K562 (cell line): ENCODE data around the gene AGAP1. TPM values are rescaled to one million over a fixed set of nuclear protein-coding genes. Genes with fewer than 3 reads are reported as not detected.

Experiments used
- ATAC-seq: fragments of 200-7000 bp; cut with Tn5 transposase; 3 replicates; pipeline ENCODE4 v1.9.1; 2020; ENCODE audit warnings: moderate library complexity
- BruUV-seq: library from RNA; stranded (reverse); fragments of 400-500 nt; replicated peaks from 2 replicates; lab custom pipeline; 2021; lab: Mats Ljungman, UMichigan
- CTCF ChIA-PET: fragments of 300-600 bp; formaldehyde crosslinking; extraction: SDS; loops from one replicate; lab custom pipeline; 2021; ENCODE audit warnings: low intra/inter-chr PET ratio; lab: Yijun Ruan, JAX
- POLR2A ChIA-PET: fragments of 300-600, 350-650 bp; sonication (Branson Sonifier 250); formaldehyde crosslinking; extraction: SDS; loops from one replicate; lab custom pipeline; 2021; ENCODE audit warnings: antibody characterized with exemption, inconsistent platforms; lab: Yijun Ruan, JAX
- DNase-seq, 4 experiments: peaks; one replicate each; pipeline versions ENCODE4 v3.0.0 to v3.0.0-alpha.2; 2011 to 2018; ENCODE audit warnings: low spot score in 3 of 4, mixed read lengths in 3 of 4; ENCODE audit errors: extremely low read depth in 1 of 4
- FAIRE-seq: peaks from 2 replicates; lab custom pipeline; 2011; peaks lifted over from hg19 to GRCh38; lab: Jason Lieb, UNC
- H2AFZ ChIP-seq: 2 replicates; pipeline ENCODE4 v1.6.0; 2011; ENCODE audit warnings: low read depth, low read length, control low read depth, inconsistent platforms
- H3K27ac ChIP-seq: fragments of 200-600 bp; 3 replicates; pipeline ENCODE4 v1.8.0; 2011; ENCODE audit warnings: low read depth, mild to moderate bottlenecking, control low read depth, inconsistent platforms, low read length, moderate library complexity, mixed read lengths; ENCODE audit errors: extremely low read depth
- H3K27me3 ChIP-seq, 2 experiments: fragments of 300-600 bp in 1 of 2; 2 replicates in 1 of 2; 3 replicates in 1 of 2; pipeline versions ENCODE4 v1.6.0 to v1.8.0; 2011; ENCODE audit warnings: inconsistent platforms in 2 of 2, low read length in 2 of 2, mild to moderate bottlenecking in 1 of 2, mixed read lengths in 1 of 2, moderate library complexity in 1 of 2; ENCODE audit not compliant: control insufficient read depth in 2 of 2, insufficient read depth in 2 of 2
- H3K36me3 ChIP-seq: fragments of 300-600 bp; 3 replicates; pipeline ENCODE4 v1.8.0; 2011; ENCODE audit warnings: mild to moderate bottlenecking, low read length, inconsistent platforms; ENCODE audit not compliant: control insufficient read depth, insufficient read depth
- H3K4me1 ChIP-seq, 2 experiments: fragments of 200-600 bp in 1 of 2; replicated peaks in 1 of 2; 2 replicates in 1 of 2; 3 replicates in 1 of 2; pipeline versions ENCODE4 v1.5.1 to v1.8.0; 2011; ENCODE audit warnings: inconsistent platforms in 2 of 2, low read length in 2 of 2, mild to moderate bottlenecking in 1 of 2, mixed read lengths in 1 of 2, moderate library complexity in 1 of 2; ENCODE audit not compliant: control insufficient read depth in 2 of 2, insufficient read depth in 2 of 2
- H3K4me2 ChIP-seq: 2 replicates; pipeline ENCODE4 v1.6.1; 2011; ENCODE audit warnings: low read length, control low read depth, inconsistent platforms, mixed read lengths; ENCODE audit not compliant: insufficient read depth
- H3K4me3 ChIP-seq: fragments of 200-600 bp; sonication (generic), shearing (Covaris generic); 2 replicates; pipeline ENCODE4 v1.5.1; 2016; ENCODE audit warnings: control low read depth, inconsistent platforms
- H3K79me2 ChIP-seq: fragments of 200-600 bp; 3 replicates; pipeline ENCODE4 v1.8.0; 2011; ENCODE audit warnings: low read length, inconsistent platforms; ENCODE audit not compliant: control insufficient read depth, insufficient read depth
- H3K9ac ChIP-seq, 2 experiments: 2 replicates each; pipeline versions ENCODE4 v1.6.0 to v1.6.1; 2011; ENCODE audit warnings: low read depth in 2 of 2, low read length in 2 of 2, control low read depth in 1 of 2, inconsistent platforms in 1 of 2, mild to moderate bottlenecking in 1 of 2, mixed read lengths in 1 of 2; ENCODE audit not compliant: insufficient read depth in 1 of 2
- H3K9me1 ChIP-seq: one replicate; pipeline ENCODE4 v1.6.0; 2011; ENCODE audit warnings: inconsistent platforms, mild to moderate bottlenecking, low read length, moderate library complexity; ENCODE audit not compliant: control insufficient read depth, insufficient read depth
- H3K9me3 ChIP-seq: replicated peaks from 2 replicates; pipeline ENCODE4 v1.5.1; 2011; ENCODE audit warnings: low read depth, low read length, inconsistent platforms; ENCODE audit not compliant: control insufficient read depth, insufficient read depth
- H4K20me1 ChIP-seq: replicated peaks from 2 replicates; pipeline ENCODE4 v1.6.1; 2011; ENCODE audit warnings: low read length, inconsistent platforms, mixed read lengths; ENCODE audit not compliant: control insufficient read depth, insufficient read depth
- ATF7 ChIP-seq: fragments of 450-650 bp; IDR thresholded peaks from 2 replicates; pipeline ENCODE4 v1.7.1; 2014; ENCODE audit warnings: mild to moderate bottlenecking, moderate library complexity
- CCNT2 ChIP-seq: IDR thresholded peaks from 2 replicates; pipeline ENCODE4 v1.6.1; 2011; ENCODE audit warnings: borderline replicate concordance, low read depth, mild to moderate bottlenecking, moderate library complexity, mixed read lengths, low read length; ENCODE audit not compliant: insufficient read length; ENCODE audit errors: extremely low read depth
- FOXJ3 ChIP-seq: sonication (generic); formaldehyde crosslinking; IDR thresholded peaks from 2 replicates; pipeline ENCODE4 v1.4.0; 2020; ENCODE audit warnings: mild to moderate bottlenecking, missing genetic modification reagents
- MEF2A ChIP-seq: IDR thresholded peaks from 2 replicates; pipeline ENCODE4 v1.6.1; 2011; ENCODE audit warnings: low read depth, mild to moderate bottlenecking, low read length, moderate library complexity; ENCODE audit not compliant: control insufficient read depth
- RBM22 ChIP-seq: fragments of 200-400 bp; formaldehyde crosslinking; IDR thresholded peaks from 2 replicates; pipeline ENCODE4 v1.6.1; 2018; ENCODE audit warnings: low read length, low read depth; ENCODE audit not compliant: poor library complexity, severe bottlenecking
- RBM34 ChIP-seq: fragments of 200-400 bp; formaldehyde crosslinking; IDR thresholded peaks from 2 replicates; pipeline ENCODE4 v1.6.1; 2018; ENCODE audit warnings: low read length, borderline replicate concordance; ENCODE audit not compliant: insufficient read depth
- RNF2 ChIP-seq: sonication (generic); IDR thresholded peaks from 2 replicates; pipeline ENCODE4 v1.6.1; 2016
- ZC3H8 ChIP-seq: fragments of 450-650 bp; IDR thresholded peaks from 2 replicates; pipeline ENCODE4 v1.6.1; 2017
- WGBS: fragments of 100-300 bp; shearing (Covaris generic); methylation state at CpG from one replicate; pipeline ENCODE4 v1.1.6; 2016; ENCODE audit warnings: low coverage, mixed read lengths; ENCODE audit not compliant: insufficient coverage; ENCODE audit errors: missing lambda C conversion rate; 5-methylcytosine and 5-hydroxymethylcytosine counted together
- in situ Hi-C: fragments of 300-500 bp; cut with MboI; formaldehyde crosslinking; loops from 4 replicates; pipeline ENCODE4 v1.15.0; 2018; ENCODE audit warnings: inconsistent platforms, mixed read lengths
- intact Hi-C: fragments of 100-400 bp; cut with micrococcal nuclease; formaldehyde crosslinking; loops from 2 replicates; pipeline ENCODE4 v1.14.2; 2022
- polyA plus RNA-seq, 8 experiments: library from polyadenylated mRNA; depleted of rRNA in 4 of 8; stranded (reverse) in 5 of 8; unstranded in 3 of 8; fragments of >200 nt; fragmentation: Nextera tagmentation in 2 of 8; fragmentation: Illumina TruSeq in 1 of 8; extraction: Ambion mirVana in 2 of 8; extraction: Trizol in 1 of 8; gene quantifications; 2 replicates each; pipeline versions ENCODE4 v1.2.1 to v1.2.3, GENCODE V29; 2011 to 2014; ENCODE audit warnings: inconsistent platforms in 1 of 8, missing spikeins in 1 of 8
- total RNA-seq, 7 experiments: library from RNA; depleted of rRNA in 6 of 7; stranded (reverse); fragments of >200 nt in 6 of 7; fragmentation: Illumina TruSeq in 2 of 7; extraction: Trizol in 2 of 7; gene quantifications; 2 replicates each; pipeline versions ENCODE4 v1.2.1 to v1.2.3, GENCODE V29; 2011 to 2021; ENCODE audit warnings: low replicate concordance in 1 of 7
- TF ChIP-seq, protein P1 (sequence below): fragments of 250-450 bp; sonication (Bioruptor Pico); IDR thresholded peaks from 2 replicates; pipeline ENCODE4 v1.8.0; 2021; ENCODE audit warnings: mild to moderate bottlenecking, moderate library complexity
- TF ChIP-seq, protein P2 (sequence below): fragments of 450-650 bp; IDR thresholded peaks from one replicate; pipeline ENCODE4 v1.6.1; 2018; ENCODE audit warnings: mild to moderate bottlenecking, moderate library complexity; ENCODE audit not compliant: partially characterized antibody
- TF ChIP-seq, protein P3 (sequence below): sonication (generic); formaldehyde crosslinking; IDR thresholded peaks from 2 replicates; pipeline ENCODE4 v1.8.0; 2022; ENCODE audit warnings: mild to moderate bottlenecking, missing genetic modification reagents

The AGAP1 gene
- total and polyA plus RNA-seq, 9 of the 15 experiments (the other 6 are each of a cell fraction or from before 2014, with no cell fraction given) = 1.3 to 24.0 (median 10.6) TPM

DNA sequence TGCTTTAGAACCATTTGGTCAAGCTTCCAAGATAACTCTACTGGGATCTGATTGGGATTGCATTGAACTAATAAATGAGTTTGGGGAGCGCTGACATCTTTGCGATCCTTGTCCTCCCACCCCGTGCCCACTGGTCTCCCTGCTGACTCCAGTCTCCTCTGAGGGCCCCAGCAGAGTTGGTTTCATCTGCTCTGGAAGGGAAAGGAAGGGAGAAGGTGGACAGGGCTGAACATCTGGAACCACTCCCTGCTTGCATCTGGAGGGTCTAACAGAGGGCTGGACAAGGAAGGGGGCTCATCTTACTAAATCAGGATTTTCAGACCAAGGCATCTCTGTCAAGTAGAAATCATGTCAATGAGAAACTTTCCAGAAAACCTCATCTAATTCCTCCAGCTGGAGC is 661.6 kb downstream of the AGAP1 start:
- Histone ChIP-seq H3K9me3 (no peaks in the 10 kb centered on the region), H2AFZ (no peak overlapping the region), H3K79me2 (no peaks in the 10 kb centered on the region), H3K36me3 (no peaks in the 10 kb centered on the region), H4K20me1 (no peaks in the 10 kb centered on the region), H3K9me1 (no peaks in the 10 kb centered on the region), H3K4me3 (no peak overlapping the region), H3K9ac (no peak overlapping the region), H3K4me2 (no peak overlapping the region), H3K4me1 (peaks cover 0 to 7% of the 10 kb centered on the region in 2 experiments; a peak in 1 of 5 replicates), H3K27me3 (peaks cover 3 to 27% of the 10 kb centered on the region in 2 experiments; a peak in 3 of 5 replicates), H3K27ac (no peak overlapping the region)
- ATAC-seq (no peak), FAIRE-seq (no peak), DNase-seq (no peak)
- intact Hi-C loops = no loop called here
- ChIA-PET CTCF (no interaction called here), POLR2A (interaction anchor here (1.4 kb wide), 1 partner anchor 13 kb away, joined by 3 read pairs; no protein-coding TSS in a partner anchor)
- in situ Hi-C loops = no loop called here
- no TSS peak for BruUV-seq
- 0% methylated on average over 1 of the region's 3 CpGs for WGBS
- TF ChIP-seq, protein P1, sequence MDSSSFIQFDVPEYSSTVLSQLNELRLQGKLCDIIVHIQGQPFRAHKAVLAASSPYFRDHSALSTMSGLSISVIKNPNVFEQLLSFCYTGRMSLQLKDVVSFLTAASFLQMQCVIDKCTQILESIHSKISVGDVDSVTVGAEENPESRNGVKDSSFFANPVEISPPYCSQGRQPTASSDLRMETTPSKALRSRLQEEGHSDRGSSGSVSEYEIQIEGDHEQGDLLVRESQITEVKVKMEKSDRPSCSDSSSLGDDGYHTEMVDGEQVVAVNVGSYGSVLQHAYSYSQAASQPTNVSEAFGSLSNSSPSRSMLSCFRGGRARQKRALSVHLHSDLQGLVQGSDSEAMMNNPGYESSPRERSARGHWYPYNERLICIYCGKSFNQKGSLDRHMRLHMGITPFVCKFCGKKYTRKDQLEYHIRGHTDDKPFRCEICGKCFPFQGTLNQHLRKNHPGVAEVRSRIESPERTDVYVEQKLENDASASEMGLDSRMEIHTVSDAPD (CRISPR knock-in tag) = no peak
- TF ChIP-seq ATF7 (no peak), RBM34 (no peak), RBM22 (no peak), MEF2A (no peak), RNF2 (no peak), FOXJ3 (CRISPR knock-in tag) (no peak), ZC3H8 (no peak), CCNT2 (no peak)
- TF ChIP-seq, protein P2, sequence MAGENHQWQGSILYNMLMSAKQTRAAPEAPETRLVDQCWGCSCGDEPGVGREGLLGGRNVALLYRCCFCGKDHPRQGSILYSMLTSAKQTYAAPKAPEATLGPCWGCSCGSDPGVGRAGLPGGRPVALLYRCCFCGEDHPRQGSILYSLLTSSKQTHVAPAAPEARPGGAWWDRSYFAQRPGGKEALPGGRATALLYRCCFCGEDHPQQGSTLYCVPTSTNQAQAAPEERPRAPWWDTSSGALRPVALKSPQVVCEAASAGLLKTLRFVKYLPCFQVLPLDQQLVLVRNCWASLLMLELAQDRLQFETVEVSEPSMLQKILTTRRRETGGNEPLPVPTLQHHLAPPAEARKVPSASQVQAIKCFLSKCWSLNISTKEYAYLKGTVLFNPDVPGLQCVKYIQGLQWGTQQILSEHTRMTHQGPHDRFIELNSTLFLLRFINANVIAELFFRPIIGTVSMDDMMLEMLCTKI = no peak
- TF ChIP-seq, protein P3, sequence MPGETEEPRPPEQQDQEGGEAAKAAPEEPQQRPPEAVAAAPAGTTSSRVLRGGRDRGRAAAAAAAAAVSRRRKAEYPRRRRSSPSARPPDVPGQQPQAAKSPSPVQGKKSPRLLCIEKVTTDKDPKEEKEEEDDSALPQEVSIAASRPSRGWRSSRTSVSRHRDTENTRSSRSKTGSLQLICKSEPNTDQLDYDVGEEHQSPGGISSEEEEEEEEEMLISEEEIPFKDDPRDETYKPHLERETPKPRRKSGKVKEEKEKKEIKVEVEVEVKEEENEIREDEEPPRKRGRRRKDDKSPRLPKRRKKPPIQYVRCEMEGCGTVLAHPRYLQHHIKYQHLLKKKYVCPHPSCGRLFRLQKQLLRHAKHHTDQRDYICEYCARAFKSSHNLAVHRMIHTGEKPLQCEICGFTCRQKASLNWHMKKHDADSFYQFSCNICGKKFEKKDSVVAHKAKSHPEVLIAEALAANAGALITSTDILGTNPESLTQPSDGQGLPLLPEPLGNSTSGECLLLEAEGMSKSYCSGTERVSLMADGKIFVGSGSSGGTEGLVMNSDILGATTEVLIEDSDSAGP = no peak
